HG02678 (cell line): Measurements from ENCODE around the gene RAD51AP1.

Source experiments
- ATAC-seq: cut with Tn5 transposase; IDR thresholded peaks from one replicate; pipeline ENCODE4 v1.9.1; 2021; ENCODE audit warnings: mild to moderate bottlenecking, moderate library complexity; ENCODE audit not compliant: unreplicated experiment

Gene RAD51AP1

GRCh38 chr12:4545195-4545594 lies 6.5 kb downstream of the RAD51AP1 start:
- no peak for ATAC-seq

GRCh38 chr12:4552191-4552590 lies 13.5 kb downstream of the RAD51AP1 start:
- no peak for ATAC-seq

- no peak for ATAC-seq
Observed at GRCh38 chr12:4553943-4554342, 15.3 kb downstream of the RAD51AP1 start.

GRCh38 chr12:4555804-4556203 lies 17.1 kb downstream of the RAD51AP1 start:
- no peak for ATAC-seq

- ATAC-seq, result no peak
Observed at GRCh38 chr12:4556735-4557530, 18.2 kb downstream of the RAD51AP1 start.

GRCh38 chr12:4557586-4557985 lies 18.9 kb downstream of the RAD51AP1 start:
- no peak for ATAC-seq

GRCh38 chr12:4558171-4558570 lies 19.5 kb downstream of the RAD51AP1 start:
- ATAC-seq, result no peak

- no peak for ATAC-seq
Observed at GRCh38 chr12:4562034-4562657, 23.5 kb downstream of the RAD51AP1 start, which contains the start of gene DYRK4. DYRK4 (plus strand) TSS chr12:4562208; CDS start chr12:4562246, 38 bp downstream.

GRCh38 chr12:4563336-4563735 lies 24.6 kb downstream of the RAD51AP1 start:
- no peak for ATAC-seq

- peak; percentile 51 for ATAC-seq
Observed at GRCh38 chr12:4564818-4565217, 26.1 kb downstream of the RAD51AP1 start.

- ATAC-seq, result no peak
Observed at GRCh38 chr12:4566474-4566873, 27.8 kb downstream of the RAD51AP1 start.

- peak; percentile 63 for ATAC-seq
Observed at GRCh38 chr12:4567073-4567881, 28.6 kb downstream of the RAD51AP1 start.

- no peak for ATAC-seq
Observed at GRCh38 chr12:4569261-4569660, 30.6 kb downstream of the RAD51AP1 start.

GRCh38 chr12:4572680-4573079 lies 34.0 kb downstream of the RAD51AP1 start:
- no peak for ATAC-seq

GRCh38 chr12:4579305-4580102 lies 40.8 kb downstream of the RAD51AP1 start:
- no peak for ATAC-seq

GRCh38 chr12:4580281-4580688 lies 41.6 kb downstream of the RAD51AP1 start:
- ATAC-seq, result no peak

GRCh38 chr12:4584281-4584680 lies 45.6 kb downstream of the RAD51AP1 start:
- no peak for ATAC-seq

GRCh38 chr12:4584896-4585295 lies 46.2 kb downstream of the RAD51AP1 start:
- no peak for ATAC-seq

- ATAC-seq, result no peak
Observed at GRCh38 chr12:4586500-4586899, 47.8 kb downstream of the RAD51AP1 start.

- no peak for ATAC-seq
Observed at GRCh38 chr12:4587108-4587507, 48.4 kb downstream of the RAD51AP1 start.

- no peak for ATAC-seq
Observed at GRCh38 chr12:4588916-4589315, 50.2 kb downstream of the RAD51AP1 start.
